HG02678 (cell line): ENCODE data around the gene ACBD5.

ENCODE experiments used
- ATAC-seq: cut with Tn5 transposase; IDR thresholded peaks from one replicate; pipeline ENCODE4 v1.9.1; 2021; ENCODE audit warnings: mild to moderate bottlenecking, moderate library complexity; ENCODE audit not compliant: unreplicated experiment

The ACBD5 gene

DNA sequence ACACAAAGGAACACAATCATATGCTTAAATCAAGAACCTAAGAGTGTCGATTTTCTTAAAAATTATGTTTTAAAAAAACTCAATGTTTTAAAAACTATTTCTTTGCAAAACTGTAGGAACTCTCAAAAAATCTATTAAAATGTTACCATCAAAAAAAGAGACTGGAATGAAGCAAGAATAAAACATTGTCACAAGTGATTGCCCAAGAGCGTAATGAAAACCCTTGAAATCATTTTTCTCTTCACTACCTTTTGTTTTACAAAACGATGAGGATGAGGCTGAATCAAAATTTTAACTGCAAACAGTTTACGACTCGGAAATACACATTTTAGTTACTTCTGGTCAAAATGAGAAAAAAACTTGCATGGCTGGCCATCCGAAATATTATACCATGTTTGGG lies 87.3 kb downstream of the ACBD5 start:
- no peak for ATAC-seq

DNA sequence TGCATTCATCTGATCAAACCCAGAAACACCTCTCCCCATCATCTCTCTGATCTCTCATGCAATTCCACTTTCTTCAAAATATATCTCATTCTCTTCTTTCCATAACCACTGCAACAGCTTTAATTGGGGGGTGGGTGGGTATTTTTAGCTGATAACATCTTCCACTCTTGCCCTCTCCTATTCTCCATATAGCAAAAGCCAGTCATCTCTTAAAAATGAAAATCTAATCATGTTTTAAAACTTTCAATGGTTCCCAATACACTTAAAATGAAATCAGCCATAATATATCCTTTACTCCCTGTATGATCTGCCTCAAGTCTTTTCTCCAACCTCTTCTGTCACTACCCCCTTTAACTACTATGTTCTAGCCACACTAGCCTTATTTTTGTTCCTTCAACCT lies 87.9 kb downstream of the ACBD5 start:
- no peak for ATAC-seq

DNA sequence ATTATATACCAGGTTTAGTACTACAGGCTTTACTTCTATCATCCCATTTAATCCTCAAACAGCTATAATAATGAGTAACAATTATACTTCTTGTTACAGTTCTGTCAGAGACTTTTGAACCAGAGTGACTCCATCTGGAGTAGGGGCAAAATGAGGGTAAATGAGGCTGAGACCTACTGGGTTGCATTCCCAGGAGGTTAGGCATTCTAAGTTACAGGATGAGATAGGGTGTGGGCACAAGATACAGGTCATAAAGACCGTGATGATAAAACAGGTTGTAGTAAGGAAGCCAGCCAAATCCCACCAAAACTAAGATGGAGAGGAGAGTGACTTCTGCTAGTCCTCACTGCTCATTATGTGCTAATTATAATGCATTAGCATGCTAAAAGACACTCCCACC lies 90.3 kb downstream of the ACBD5 start:
- ATAC-seq: no peak

DNA sequence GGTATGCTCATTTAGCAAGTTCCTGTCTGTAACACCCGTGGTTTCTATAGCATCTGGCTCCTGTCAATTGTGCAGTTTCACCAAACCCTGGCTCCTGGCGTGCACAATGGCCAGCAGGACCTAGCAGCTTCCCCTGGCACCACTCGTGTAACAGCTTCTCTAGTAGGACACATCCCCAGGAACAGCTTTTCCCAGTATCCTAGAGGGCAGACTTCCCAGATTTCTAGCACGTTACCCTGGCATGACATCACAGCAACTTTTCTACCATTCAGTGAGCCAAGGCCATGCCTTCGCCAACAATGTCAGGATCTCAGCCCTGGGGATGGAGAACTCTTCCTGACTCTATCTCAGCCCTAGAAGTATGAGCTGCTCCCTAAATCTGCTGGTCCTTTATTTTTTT lies 92.9 kb downstream of the ACBD5 start:
- no peak for ATAC-seq

DNA sequence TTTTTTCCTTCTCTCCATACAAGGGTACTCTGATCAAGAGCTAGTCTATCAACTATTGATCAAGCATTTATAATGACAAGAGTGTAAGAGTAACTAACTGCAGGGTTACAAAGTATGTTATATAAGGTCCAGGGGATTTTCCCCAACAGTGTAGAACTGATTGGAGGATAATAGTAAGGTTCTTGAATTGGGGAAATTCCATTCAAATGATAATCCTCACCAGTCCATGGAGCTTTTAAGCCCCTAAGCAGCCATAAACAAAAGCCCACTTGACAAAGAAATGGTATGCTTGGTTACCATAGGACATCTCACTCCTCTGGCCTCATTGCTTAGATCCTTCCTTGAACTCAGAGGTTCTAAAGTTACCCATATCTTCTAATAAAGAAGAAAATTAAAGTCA lies 94.7 kb downstream of the ACBD5 start:
- no peak for ATAC-seq
